Panc1 (cell line): Measurements from ENCODE around the gene KRTAP5-9. TPM values are rescaled to one million over a fixed set of nuclear protein-coding genes. Genes with fewer than 3 reads are reported as not detected.
A peak's percentile ranks its signal among the peaks of the same experiment; 100 is the strongest.

Source experiments
- ATAC-seq: fragments of 200-7000 bp; cut with Tn5 transposase; 2 replicates; pipeline ENCODE4 v1.9.1; 2020; ENCODE audit warnings: mild to moderate bottlenecking, moderate library complexity
- BruUV-seq: library from RNA; stranded (reverse); fragments of 400-500 nt; replicated peaks from 2 replicates; lab custom pipeline; 2021; lab: Mats Ljungman, UMichigan
- CTCF ChIA-PET: fragments of 300-600 bp; sonication (Branson Sonifier 250); formaldehyde crosslinking; loops from one replicate; lab custom pipeline; 2022; ENCODE audit warnings: antibody characterized with exemption; lab: Charles Lee
- POLR2A ChIA-PET: fragments of 300-600 bp; sonication (Branson Sonifier 250); formaldehyde crosslinking; loops from one replicate; lab custom pipeline; 2022; ENCODE audit warnings: antibody characterized with exemption; lab: Charles Lee
- DNase-seq: peaks from one replicate; pipeline ENCODE4 v3.0.0-alpha.2; 2010; ENCODE audit warnings: low read depth, low spot score
- H3K27ac ChIP-seq: 2 replicates; pipeline ENCODE4 v1.5.1; 2011; ENCODE audit warnings: mild to moderate bottlenecking, low read length, inconsistent platforms
- H3K27me3 ChIP-seq: fragments of 200-500 bp; sonication (Bioruptor generic); 2 replicates; pipeline ENCODE4 v1.6.0; 2014; ENCODE audit warnings: low read length, inconsistent platforms; ENCODE audit not compliant: control insufficient read depth, insufficient read depth
- H3K36me3 ChIP-seq: fragments of 200-500 bp; sonication (Bioruptor generic); 2 replicates; pipeline ENCODE4 v1.5.1; 2014; ENCODE audit warnings: inconsistent platforms, mild to moderate bottlenecking, low read length, moderate library complexity; ENCODE audit not compliant: control insufficient read depth, insufficient read depth
- H3K4me1 ChIP-seq: 2 replicates; pipeline ENCODE4 v1.5.1; 2011; ENCODE audit warnings: inconsistent platforms, mild to moderate bottlenecking, low read length, moderate library complexity; ENCODE audit not compliant: control insufficient read depth, insufficient read depth
- H3K4me3 ChIP-seq, 2 experiments: 2 replicates each; pipeline ENCODE4 v1.5.1; 2011 to 2012; ENCODE audit warnings: low read depth in 2 of 2, low read length in 2 of 2, mild to moderate bottlenecking in 2 of 2, inconsistent platforms in 1 of 2, moderate library complexity in 1 of 2
- H3K9me3 ChIP-seq: fragments of 200-500 bp; sonication (Bioruptor generic); 2 replicates; pipeline ENCODE4 v1.5.1; 2014; ENCODE audit warnings: low read depth, mild to moderate bottlenecking, inconsistent platforms, low read length, moderate library complexity; ENCODE audit not compliant: control insufficient read depth, insufficient read depth
- CTCF ChIP-seq: fragments of 450-650 bp; IDR thresholded peaks from 2 replicates; pipeline ENCODE4 v1.5.1; 2017; ENCODE audit warnings: mild to moderate bottlenecking
- POLR2AphosphoS5 ChIP-seq: IDR thresholded peaks from 2 replicates; pipeline ENCODE4 v1.6.1; 2012; ENCODE audit warnings: mild to moderate bottlenecking, low read depth, low read length, moderate library complexity
- REST ChIP-seq, 2 experiments: IDR thresholded peaks; 2 replicates each; pipeline ENCODE4 v1.6.1; 2011 to 2012; ENCODE audit warnings: low read depth in 2 of 2, control low read depth in 1 of 2, low read length in 1 of 2, mild to moderate bottlenecking in 1 of 2, moderate library complexity in 1 of 2; ENCODE audit not compliant: insufficient read depth in 1 of 2
- SIN3A ChIP-seq: IDR thresholded peaks from 2 replicates; pipeline ENCODE4 v1.6.1; 2012; ENCODE audit warnings: low read depth, mild to moderate bottlenecking, low read length, moderate library complexity, borderline replicate concordance; ENCODE audit not compliant: insufficient read depth
- TCF7L2 ChIP-seq: IDR thresholded peaks from 2 replicates; pipeline ENCODE4 v1.6.1; 2011; ENCODE audit warnings: mild to moderate bottlenecking, low read depth, low read length, inconsistent platforms
- in situ Hi-C: cut with HindIII; loops from 2 replicates; pipeline ENCODE4 v1.10.0; 2016; ENCODE audit warnings: low sequenced_read_pairs, low pct_unique_long_range_greater_than_20kb
- intact Hi-C: fragments of 100-400 bp; cut with micrococcal nuclease; formaldehyde crosslinking; loops from one replicate; pipeline ENCODE4 v1.10.0; 2022; ENCODE audit not compliant: unreplicated experiment
- total RNA-seq: library from RNA; stranded (reverse); gene quantifications from one replicate; pipeline ENCODE4 v1.2.1, GENCODE V29; 2021; ENCODE audit not compliant: unreplicated experiment

Gene KRTAP5-9
- total RNA-seq, 1 experiment from 2014 or later = not detected

- H3K4me1 ChIP-seq = no peaks in the 10 kb centered on the region
- ATAC-seq = no peak
- BruUV-seq = no TSS peak
- no peaks in the 10 kb centered on the region for H3K36me3 ChIP-seq
- no peak overlapping the region for H3K27ac ChIP-seq
- H3K9me3 ChIP-seq = no peaks in the 10 kb centered on the region
- H3K27me3 ChIP-seq = peaks cover 12% of the 10 kb centered on the region; the same call in 1 of the 2 replicates
- ChIA-PET CTCF (no interaction called here), POLR2A (no interaction called here)
- in situ Hi-C loops = no loop called here
- no peak for DNase-seq
- H3K4me3 ChIP-seq = no peak overlapping the region
- TF ChIP-seq SIN3A = no peak
- TF ChIP-seq POLR2AphosphoS5 = no peak
- TF ChIP-seq TCF7L2 = no peak
- no peak for TF ChIP-seq REST (IDR thresholded peaks at IDR 0.05; ENCODE audit: insufficient read depth in 1 of 2, low read depth in 2 of 2, low read length in 1 of 2)
- TF ChIP-seq CTCF = no peak
- intact Hi-C loops = no loop called here
Measured at GRCh38 chr11:71562120-71562519, 13.9 kb downstream of the KRTAP5-9 start.

- Histone ChIP-seq H3K9me3 (no peaks in the 10 kb centered on the region), H3K27me3 (peaks cover 12% of the 10 kb centered on the region; the same call in 1 of the 2 replicates), H3K27ac (no peak overlapping the region), H3K4me1 (no peaks in the 10 kb centered on the region), H3K4me3 (no peak overlapping the region), H3K36me3 (no peaks in the 10 kb centered on the region)
- POLR2A ChIA-PET = no interaction called here
- peak; percentile 36 for DNase-seq
- TF ChIP-seq TCF7L2 = no peak
- no peak for TF ChIP-seq SIN3A
- TF ChIP-seq CTCF = peak; percentile 82
- TF ChIP-seq REST (IDR thresholded peaks at IDR 0.05; ENCODE audit: insufficient read depth in 1 of 2, low read depth in 2 of 2, low read length in 1 of 2) = no peak
- TF ChIP-seq POLR2AphosphoS5 = no peak
- no TSS peak for BruUV-seq
- CTCF ChIA-PET = interaction anchor here (1.2 to 1.3 kb wide), 2 partner anchors 16 to 115 kb away, joined by 3 read pairs; no protein-coding TSS in a partner anchor
- intact Hi-C loops = loop anchor here (1.0 kb wide), 1 partner anchor 37 kb away; no protein-coding TSS in a partner anchor
- peak; percentile 86 for ATAC-seq
- in situ Hi-C loops = no loop called here
Measured at GRCh38 chr11:71563406-71563805, 15.2 kb downstream of the KRTAP5-9 start.
